SU-DHL-6 (cell line): Measurements from ENCODE around the gene PLA2G5.

ENCODE experiments used
- H2AFZ ChIP-seq: fragments of 200-600 bp; sonication (generic); 2 replicates; pipeline ENCODE4 v1.6.1; 2014; ENCODE audit warnings: low read depth, mild to moderate bottlenecking, moderate library complexity, mixed read lengths, antibody characterized with exemption, low read length; ENCODE audit not compliant: severe bottlenecking
- H3F3A ChIP-seq: fragments of 200-600 bp; shearing (Covaris generic); 2 replicates; pipeline ENCODE4 v1.6.0; 2016; ENCODE audit warnings: antibody characterized with exemption, mild to moderate bottlenecking; ENCODE audit not compliant: insufficient read depth
- H3K27ac ChIP-seq: fragments of 200-600 bp; sonication (generic); 2 replicates; pipeline ENCODE4 v1.5.1; 2016; ENCODE audit warnings: low read depth, mild to moderate bottlenecking, low read length, moderate library complexity, mixed read lengths
- H3K27me3 ChIP-seq: fragments of 200-600 bp; sonication (generic), shearing (Covaris generic); 2 replicates; pipeline ENCODE4 v1.6.0; 2014; ENCODE audit warnings: mild to moderate bottlenecking, low read length
- H3K36me3 ChIP-seq: fragments of 200-600 bp; sonication (generic); 2 replicates; pipeline ENCODE4 v1.6.1; 2014; ENCODE audit warnings: mild to moderate bottlenecking, low read length, mixed read lengths
- H3K4me2 ChIP-seq: fragments of 300-600, 200-600 bp; shearing (Covaris generic), sonication (generic); 2 replicates; pipeline ENCODE4 v1.6.0; 2014; ENCODE audit warnings: low read length, low read depth, mild to moderate bottlenecking; ENCODE audit not compliant: poor library complexity, severe bottlenecking
- H3K4me3 ChIP-seq: fragments of 200-600 bp; sonication (generic); 2 replicates; pipeline ENCODE4 v1.5.1; 2014; ENCODE audit warnings: antibody characterized with exemption, low read length, mild to moderate bottlenecking, mixed read lengths; ENCODE audit not compliant: insufficient read depth, poor library complexity, severe bottlenecking
- H3K79me2 ChIP-seq: fragments of 200-600 bp; sonication (generic); 2 replicates; pipeline ENCODE4 v1.6.1; 2014; ENCODE audit warnings: mild to moderate bottlenecking, low read length, moderate library complexity; ENCODE audit not compliant: insufficient read depth
- H3K9ac ChIP-seq: fragments of 200-600 bp; sonication (generic); 2 replicates; pipeline ENCODE4 v1.7.0; 2014; ENCODE audit warnings: mild to moderate bottlenecking, low read length
- H3K9me2 ChIP-seq: fragments of 200-600 bp; sonication (generic); replicated peaks from 2 replicates; pipeline ENCODE4 v1.6.1; 2014; ENCODE audit warnings: low read length; ENCODE audit not compliant: insufficient read depth
- H3K9me3 ChIP-seq: fragments of 200-600 bp; sonication (generic); 2 replicates; pipeline ENCODE4 v1.6.1; 2014; ENCODE audit warnings: low read length, mixed read lengths; ENCODE audit not compliant: insufficient read depth
- H4K20me1 ChIP-seq: fragments of 200-600 bp; sonication (generic); 2 replicates; pipeline ENCODE4 v1.6.1; 2014; ENCODE audit warnings: low read depth, mild to moderate bottlenecking, antibody characterized with exemption, low read length, moderate library complexity, mixed read lengths
- CTCF ChIP-seq: fragments of 200-600 bp; sonication (generic); IDR thresholded peaks from one replicate; pipeline ENCODE4 v1.5.1; 2017; ENCODE audit warnings: antibody characterized with exemption, mild to moderate bottlenecking, low read length, moderate library complexity; ENCODE audit not compliant: insufficient read depth, poor library complexity, severe bottlenecking
- EZH2phosphoT487 ChIP-seq: fragments of 200-600 bp; sonication (generic), shearing (Covaris generic); conservative IDR thresholded peaks from 2 replicates; pipeline ENCODE4 v1.6.1; 2018; ENCODE audit warnings: mild to moderate bottlenecking, antibody characterized with exemption, low read length, moderate library complexity, mixed read lengths

Gene PLA2G5

DNA sequence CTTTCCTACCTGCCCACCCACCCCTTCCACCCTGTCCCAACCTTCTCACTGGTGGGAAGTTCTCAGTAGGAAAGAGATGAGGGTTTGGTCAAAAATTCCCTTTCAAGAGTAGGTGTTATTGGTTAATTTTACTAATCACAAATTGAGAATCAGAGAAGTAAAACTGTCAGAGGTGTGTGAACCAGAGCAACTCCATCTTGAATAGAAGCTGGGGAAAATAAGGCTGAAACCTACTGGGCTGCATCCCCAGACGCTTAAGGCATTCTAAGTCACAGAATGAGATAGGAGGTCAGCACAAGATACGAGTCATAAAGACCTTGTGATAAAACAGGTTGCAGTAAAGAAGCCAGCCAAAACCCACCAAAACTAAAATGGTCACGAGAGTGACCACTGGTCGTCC, 37.8 kb downstream of the PLA2G5 start:
- Histone ChIP-seq H3K79me2 (no peaks in the 10 kb centered on the region), H3K4me3 (no peak overlapping the region), H3F3A (no peaks in the 10 kb centered on the region), H3K9ac (no peak overlapping the region), H3K9me2 (no peaks in the 10 kb centered on the region), H3K9me3 (no peaks in the 10 kb centered on the region), H3K27ac (no peak overlapping the region), H3K4me2 (no peak overlapping the region), H3K36me3 (no peaks in the 10 kb centered on the region), H2AFZ (no peak overlapping the region), H3K27me3 (no peaks in the 10 kb centered on the region), H4K20me1 (no peaks in the 10 kb centered on the region)
- TF ChIP-seq CTCF, result no peak
- TF ChIP-seq EZH2phosphoT487, result no peak

DNA sequence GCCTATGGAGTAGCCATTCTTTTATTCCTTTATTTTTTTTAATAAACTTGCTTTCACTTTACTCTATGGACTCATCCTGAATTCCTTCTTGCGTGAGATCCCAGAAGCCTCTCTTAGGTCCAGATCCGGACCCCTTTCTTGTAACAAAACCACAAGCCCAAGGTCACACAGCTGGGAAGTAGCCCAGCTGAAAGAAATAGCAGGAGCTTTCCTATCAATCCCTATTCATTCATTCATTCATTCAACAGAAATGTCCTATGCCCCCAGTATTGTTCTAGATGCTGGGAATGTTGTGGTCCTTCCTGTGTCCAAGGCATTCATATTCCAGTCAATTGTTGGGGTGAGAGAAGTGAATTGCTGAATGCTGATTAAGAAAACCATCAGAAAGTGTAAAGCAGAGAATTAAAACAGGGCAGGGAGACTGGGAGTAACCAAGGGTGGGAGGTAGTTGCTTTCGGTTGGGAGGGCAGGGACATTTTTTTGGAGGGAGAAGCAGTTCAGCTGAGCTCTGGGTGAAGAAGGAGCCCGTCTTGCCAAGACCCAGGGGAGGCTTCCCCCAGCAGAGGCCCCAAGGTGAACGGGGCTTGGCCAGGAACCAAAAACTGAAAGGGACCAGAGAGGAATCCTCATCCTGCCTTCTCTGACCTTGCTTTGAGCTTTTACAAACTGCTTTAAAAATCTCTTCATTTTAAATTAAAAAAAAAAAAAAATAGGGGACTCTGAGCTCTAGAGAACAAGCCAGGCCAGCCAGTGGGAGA, 38.6 kb downstream of the PLA2G5 start:
- no peak overlapping the region for H3K27ac ChIP-seq
- H3K4me3 ChIP-seq, result no peak overlapping the region
- H3K9ac ChIP-seq, result no peak overlapping the region
- H3K9me3 ChIP-seq, result no peaks in the 10 kb centered on the region
- H3K36me3 ChIP-seq, result no peaks in the 10 kb centered on the region
- no peaks in the 10 kb centered on the region for H3K27me3 ChIP-seq
- no peaks in the 10 kb centered on the region for H3K9me2 ChIP-seq
- H2AFZ ChIP-seq, result no peak overlapping the region
- no peak overlapping the region for H3K4me2 ChIP-seq
- TF ChIP-seq CTCF, result no peak
- no peak for TF ChIP-seq EZH2phosphoT487
- H4K20me1 ChIP-seq, result no peaks in the 10 kb centered on the region
- no peaks in the 10 kb centered on the region for H3F3A ChIP-seq
- H3K79me2 ChIP-seq, result no peaks in the 10 kb centered on the region

- no peaks in the 10 kb centered on the region for H3K9me2 ChIP-seq
- no peak for TF ChIP-seq CTCF
- TF ChIP-seq EZH2phosphoT487, result no peak
- no peak overlapping the region for H3K9ac ChIP-seq
- H2AFZ ChIP-seq, result no peak overlapping the region
- H3K27ac ChIP-seq, result no peak overlapping the region
- H3K79me2 ChIP-seq, result no peaks in the 10 kb centered on the region
- H3K27me3 ChIP-seq, result no peaks in the 10 kb centered on the region
- H3K9me3 ChIP-seq, result no peaks in the 10 kb centered on the region
- H4K20me1 ChIP-seq, result no peaks in the 10 kb centered on the region
- H3K36me3 ChIP-seq, result no peaks in the 10 kb centered on the region
- H3K4me2 ChIP-seq, result no peak overlapping the region
- no peak overlapping the region for H3K4me3 ChIP-seq
- H3F3A ChIP-seq, result no peaks in the 10 kb centered on the region
Measured at GRCh38 chr1:20109223-20109856, 39.3 kb downstream of the PLA2G5 start.
